ENCODE results near the gene LYRM4. TPM values are rescaled to one million over a fixed set of nuclear protein-coding genes. Genes with fewer than 3 reads are reported as not detected.

LYRM4 gene
- polyA plus RNA-seq, 1 donor from 2014 or later = 29.3 TPM

DNA sequence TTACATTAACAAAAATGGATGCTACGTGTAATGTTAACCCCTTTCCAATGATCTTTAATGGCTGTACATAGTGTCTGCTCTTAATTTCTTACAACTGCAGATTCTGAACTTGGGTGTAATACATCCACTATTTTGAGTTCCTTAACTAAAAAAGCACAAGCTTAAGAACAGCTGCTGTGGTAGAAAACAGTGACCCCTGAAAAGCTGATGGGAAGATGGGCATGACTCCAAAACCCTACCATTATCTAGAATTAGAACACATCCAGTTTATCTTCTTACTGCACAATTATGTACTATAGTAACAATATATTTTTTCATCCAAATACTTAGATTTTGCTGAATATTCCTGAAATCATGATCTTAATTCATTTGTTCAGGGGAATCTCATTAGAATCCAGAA lies 49.3 kb downstream of the LYRM4 start:
- H3K27ac ChIP-seq (ENCODE audit: low read length) = no peak overlapping the region

DNA sequence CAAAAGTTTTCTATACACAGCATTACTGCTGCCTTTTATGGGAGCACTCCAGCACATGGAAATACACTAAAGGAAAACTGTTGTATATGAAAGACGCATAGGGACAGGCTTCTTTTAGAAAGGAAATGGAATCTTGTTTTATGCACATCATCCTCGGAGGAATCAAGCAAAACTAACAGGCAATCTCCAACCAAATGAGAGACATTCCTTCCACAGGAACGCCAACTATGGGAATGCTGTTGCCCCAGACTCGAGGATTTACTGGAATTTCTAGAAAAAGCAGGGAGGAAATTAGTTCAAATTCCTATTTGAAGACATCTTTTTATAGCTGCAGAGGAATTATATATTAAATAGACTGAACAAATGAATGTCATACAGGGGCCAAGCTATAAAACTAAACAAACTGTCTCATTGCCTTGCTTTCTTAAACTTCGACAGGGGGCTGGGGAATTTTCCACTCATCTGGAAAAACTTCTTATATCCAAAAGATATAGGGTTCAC lies 52.2 kb downstream of the LYRM4 start:
- Histone ChIP-seq H3K4me2 (ENCODE audit: low read length) (no peak overlapping the region), H3K9ac (ENCODE audit: low read length) (no peak overlapping the region), H4K20me1 (ENCODE audit: insufficient read depth) (no peaks in the 10 kb centered on the region), H3K27ac (ENCODE audit: low read length) (no peak overlapping the region), H2AFZ (ENCODE audit: low read depth, low read length) (no peak overlapping the region), H3F3A (ENCODE audit: insufficient read depth, low read length, poor library complexity, severe bottlenecking) (no peaks in the 10 kb centered on the region), H3K9me3 (ENCODE audit: low read length) (no peaks in the 10 kb centered on the region), H3K79me2 (replicated peaks; ENCODE audit: insufficient read depth, low read length) (no peaks in the 10 kb centered on the region), H3K36me3 (ENCODE audit: insufficient read depth, low read length) (no peaks in the 10 kb centered on the region), H3K9me2 (ENCODE audit: insufficient read depth, low read length) (no peaks in the 10 kb centered on the region), H3K27me3 (ENCODE audit: insufficient read depth, low read depth, low read length) (no peaks in the 10 kb centered on the region), H3K4me3 (ENCODE audit: low read length) (no peak overlapping the region)
- TF ChIP-seq RAD21 (conservative IDR thresholded peaks at IDR 0.05) (no peak), TAF1 (IDR thresholded peaks at IDR 0.05; ENCODE audit: low read depth) (no peak), POLR2AphosphoS5 (IDR thresholded peaks at IDR 0.05) (no peak), EZH2 (IDR thresholded peaks at IDR 0.05; ENCODE audit: borderline replicate concordance, insufficient read depth, low read length, poor library complexity, severe bottlenecking) (no peak), SMC3 (conservative IDR thresholded peaks at IDR 0.05; ENCODE audit: poor library complexity) (no peak), EP300 (conservative IDR thresholded peaks at IDR 0.05; ENCODE audit: poor library complexity, severe bottlenecking) (no peak), MXI1 (conservative IDR thresholded peaks at IDR 0.05; ENCODE audit: poor library complexity, severe bottlenecking) (no peak)
- TF ChIP-seq, protein P1, sequence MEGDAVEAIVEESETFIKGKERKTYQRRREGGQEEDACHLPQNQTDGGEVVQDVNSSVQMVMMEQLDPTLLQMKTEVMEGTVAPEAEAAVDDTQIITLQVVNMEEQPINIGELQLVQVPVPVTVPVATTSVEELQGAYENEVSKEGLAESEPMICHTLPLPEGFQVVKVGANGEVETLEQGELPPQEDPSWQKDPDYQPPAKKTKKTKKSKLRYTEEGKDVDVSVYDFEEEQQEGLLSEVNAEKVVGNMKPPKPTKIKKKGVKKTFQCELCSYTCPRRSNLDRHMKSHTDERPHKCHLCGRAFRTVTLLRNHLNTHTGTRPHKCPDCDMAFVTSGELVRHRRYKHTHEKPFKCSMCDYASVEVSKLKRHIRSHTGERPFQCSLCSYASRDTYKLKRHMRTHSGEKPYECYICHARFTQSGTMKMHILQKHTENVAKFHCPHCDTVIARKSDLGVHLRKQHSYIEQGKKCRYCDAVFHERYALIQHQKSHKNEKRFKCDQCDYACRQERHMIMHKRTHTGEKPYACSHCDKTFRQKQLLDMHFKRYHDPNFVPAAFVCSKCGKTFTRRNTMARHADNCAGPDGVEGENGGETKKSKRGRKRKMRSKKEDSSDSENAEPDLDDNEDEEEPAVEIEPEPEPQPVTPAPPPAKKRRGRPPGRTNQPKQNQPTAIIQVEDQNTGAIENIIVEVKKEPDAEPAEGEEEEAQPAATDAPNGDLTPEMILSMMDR (IDR thresholded peaks at IDR 0.05; ENCODE audit: poor library complexity, severe bottlenecking) = no peak
- TF ChIP-seq, protein P2, sequence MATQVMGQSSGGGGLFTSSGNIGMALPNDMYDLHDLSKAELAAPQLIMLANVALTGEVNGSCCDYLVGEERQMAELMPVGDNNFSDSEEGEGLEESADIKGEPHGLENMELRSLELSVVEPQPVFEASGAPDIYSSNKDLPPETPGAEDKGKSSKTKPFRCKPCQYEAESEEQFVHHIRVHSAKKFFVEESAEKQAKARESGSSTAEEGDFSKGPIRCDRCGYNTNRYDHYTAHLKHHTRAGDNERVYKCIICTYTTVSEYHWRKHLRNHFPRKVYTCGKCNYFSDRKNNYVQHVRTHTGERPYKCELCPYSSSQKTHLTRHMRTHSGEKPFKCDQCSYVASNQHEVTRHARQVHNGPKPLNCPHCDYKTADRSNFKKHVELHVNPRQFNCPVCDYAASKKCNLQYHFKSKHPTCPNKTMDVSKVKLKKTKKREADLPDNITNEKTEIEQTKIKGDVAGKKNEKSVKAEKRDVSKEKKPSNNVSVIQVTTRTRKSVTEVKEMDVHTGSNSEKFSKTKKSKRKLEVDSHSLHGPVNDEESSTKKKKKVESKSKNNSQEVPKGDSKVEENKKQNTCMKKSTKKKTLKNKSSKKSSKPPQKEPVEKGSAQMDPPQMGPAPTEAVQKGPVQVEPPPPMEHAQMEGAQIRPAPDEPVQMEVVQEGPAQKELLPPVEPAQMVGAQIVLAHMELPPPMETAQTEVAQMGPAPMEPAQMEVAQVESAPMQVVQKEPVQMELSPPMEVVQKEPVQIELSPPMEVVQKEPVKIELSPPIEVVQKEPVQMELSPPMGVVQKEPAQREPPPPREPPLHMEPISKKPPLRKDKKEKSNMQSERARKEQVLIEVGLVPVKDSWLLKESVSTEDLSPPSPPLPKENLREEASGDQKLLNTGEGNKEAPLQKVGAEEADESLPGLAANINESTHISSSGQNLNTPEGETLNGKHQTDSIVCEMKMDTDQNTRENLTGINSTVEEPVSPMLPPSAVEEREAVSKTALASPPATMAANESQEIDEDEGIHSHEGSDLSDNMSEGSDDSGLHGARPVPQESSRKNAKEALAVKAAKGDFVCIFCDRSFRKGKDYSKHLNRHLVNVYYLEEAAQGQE (IDR thresholded peaks at IDR 0.05; ENCODE audit: borderline replicate concordance) = no peak

More for the DNA sequence above, 49.3 kb downstream of the LYRM4 start:
- TF ChIP-seq RAD21 (conservative IDR thresholded peaks at IDR 0.05) (no peak), MXI1 (conservative IDR thresholded peaks at IDR 0.05; ENCODE audit: poor library complexity, severe bottlenecking) (no peak), TAF1 (IDR thresholded peaks at IDR 0.05; ENCODE audit: low read depth) (no peak), EZH2 (IDR thresholded peaks at IDR 0.05; ENCODE audit: borderline replicate concordance, insufficient read depth, low read length, poor library complexity, severe bottlenecking) (no peak), EP300 (conservative IDR thresholded peaks at IDR 0.05; ENCODE audit: poor library complexity, severe bottlenecking) (no peak), POLR2AphosphoS5 (IDR thresholded peaks at IDR 0.05) (no peak), SMC3 (conservative IDR thresholded peaks at IDR 0.05; ENCODE audit: poor library complexity) (no peak)
- TF ChIP-seq, protein P2 (IDR thresholded peaks at IDR 0.05; ENCODE audit: borderline replicate concordance) = no peak
- TF ChIP-seq, protein P1 (IDR thresholded peaks at IDR 0.05; ENCODE audit: poor library complexity, severe bottlenecking) = no peak
- Histone ChIP-seq H3K36me3 (ENCODE audit: insufficient read depth, low read length) (no peaks in the 10 kb centered on the region), H3K4me2 (ENCODE audit: low read length) (no peak overlapping the region), H3K9me2 (ENCODE audit: insufficient read depth, low read length) (no peaks in the 10 kb centered on the region), H2AFZ (ENCODE audit: low read depth, low read length) (no peak overlapping the region), H3K27me3 (ENCODE audit: insufficient read depth, low read depth, low read length) (no peaks in the 10 kb centered on the region), H3K79me2 (replicated peaks; ENCODE audit: insufficient read depth, low read length) (no peaks in the 10 kb centered on the region), H3K9me3 (ENCODE audit: low read length) (no peaks in the 10 kb centered on the region), H3K4me3 (ENCODE audit: low read length) (no peak overlapping the region), H3K9ac (ENCODE audit: low read length) (no peak overlapping the region), H4K20me1 (ENCODE audit: insufficient read depth) (no peaks in the 10 kb centered on the region), H3F3A (ENCODE audit: insufficient read depth, low read length, poor library complexity, severe bottlenecking) (no peaks in the 10 kb centered on the region)

Data from neural cell (in vitro differentiated cells).